Measurements from ENCODE around the gene KCTD17. TPM values are rescaled to one million over a fixed set of nuclear protein-coding genes. Genes with fewer than 3 reads are reported as not detected.
A peak's percentile ranks its signal among the peaks of the same experiment; 100 is the strongest.

The KCTD17 gene
- total and polyA plus RNA-seq, 10 donors = 10.7 to 27.5 (median 17.3) TPM

GRCh38 chr22:37036655-37037377, 14.7 kb upstream of the KCTD17 start:
- Histone ChIP-seq H3K4me3 (no peak overlapping the region), H3K36me3 (no peaks in the 10 kb centered on the region), H3K27me3 (replicated peaks in 1 of 7) (peaks cover 0 to 45% (median 6%) of the 10 kb centered on the region in 7 donors), H3K9me3 (no peaks in the 10 kb centered on the region), H3K27ac (no peak overlapping the region), H3K4me1 (peaks cover 0 to 17% (median 4%) of the 10 kb centered on the region in 6 donors)
- intact Hi-C loops (cut with DNase I; ENCODE audit: low total_unique reads) = no loop called here
- 80 to 93% (median 83%) methylated on average over 11 of the region's 11 CpGs for WGBS, 5 donors
- no peak for DNase-seq
- TF ChIP-seq POLR2A (IDR thresholded peaks at IDR 0.05) (no peak), POLR2AphosphoS5 (IDR thresholded peaks at IDR 0.05) (no peak), CTCF (IDR thresholded peaks at IDR 0.05 in 8 of 11, conservative IDR thresholded peaks at IDR 0.05 in 3 of 11) (no peak)

- DNase-seq = no peak
- no peaks in the 10 kb centered on the region for H3K36me3 ChIP-seq
- H3K9me3 ChIP-seq = no peaks in the 10 kb centered on the region
- no peak for TF ChIP-seq CTCF (IDR thresholded peaks at IDR 0.05 in 8 of 11, conservative IDR thresholded peaks at IDR 0.05 in 3 of 11)
- H3K4me3 ChIP-seq = no peak overlapping the region
- no peak overlapping the region for H3K27ac ChIP-seq
- peaks cover 0 to 8% (median 1%) of the 10 kb centered on the region in 6 donors for H3K4me1 ChIP-seq
- H3K27me3 ChIP-seq (replicated peaks in 1 of 7) = peaks cover 0 to 48% (median 6%) of the 10 kb centered on the region in 7 donors
- intact Hi-C loops (cut with DNase I; ENCODE audit: low total_unique reads) = no loop called here
- WGBS, 5 donors = 59 to 68% (median 64%) methylated on average over 14 of the region's 14 CpGs
These were observed 13.9 kb upstream of the KCTD17 start for GRCh38 chr22:37037669-37038068.

- peaks cover 0 to 63% (median 6%) of the 10 kb centered on the region in 7 donors for H3K27me3 ChIP-seq (replicated peaks in 1 of 7)
- TF ChIP-seq CTCF (IDR thresholded peaks at IDR 0.05 in 8 of 11, conservative IDR thresholded peaks at IDR 0.05 in 3 of 11) = no peak
- TF ChIP-seq POLR2AphosphoS5 (IDR thresholded peaks at IDR 0.05) = no peak
- no peak for TF ChIP-seq POLR2A (IDR thresholded peaks at IDR 0.05)
- no peak overlapping the region for H3K27ac ChIP-seq
- intact Hi-C loops (cut with DNase I; ENCODE audit: low total_unique reads) = no loop called here
- WGBS, 5 donors = 84 to 96% (median 88%) methylated on average over 2 of the region's 2 CpGs
- DNase-seq = no peak
- H3K36me3 ChIP-seq = no peaks in the 10 kb centered on the region
- H3K4me3 ChIP-seq = no peak overlapping the region
- no peaks in the 10 kb centered on the region for H3K9me3 ChIP-seq
- H3K4me1 ChIP-seq = peaks cover 0 to 7% (median 0%) of the 10 kb centered on the region in 6 donors
These were observed 12.1 kb upstream of the KCTD17 start for GRCh38 chr22:37039466-37039865.

GRCh38 chr22:37043209-37043827, 8.2 kb upstream of the KCTD17 start:
- no peak overlapping the region for H3K4me3 ChIP-seq
- no peak for TF ChIP-seq CTCF (IDR thresholded peaks at IDR 0.05 in 8 of 11, conservative IDR thresholded peaks at IDR 0.05 in 3 of 11)
- no peak for TF ChIP-seq POLR2A (IDR thresholded peaks at IDR 0.05)
- TF ChIP-seq POLR2AphosphoS5 (IDR thresholded peaks at IDR 0.05) = no peak
- DNase-seq = peak; percentile 32
- intact Hi-C loops (cut with DNase I; ENCODE audit: low total_unique reads) = no loop called here
- no peaks in the 10 kb centered on the region for H3K36me3 ChIP-seq
- peaks cover 0 to 24% (median 0%) of the 10 kb centered on the region in 7 donors for H3K27me3 ChIP-seq (replicated peaks in 1 of 7)
- peaks cover 0 to 24% (median 3%) of the 10 kb centered on the region in 6 donors for H3K4me1 ChIP-seq
- 76 to 87% (median 81%) methylated on average over 7 of the region's 7 CpGs for whole genome bisulfite sequencing, 5 donors
- no peak overlapping the region for H3K27ac ChIP-seq
- H3K9me3 ChIP-seq = no peaks in the 10 kb centered on the region
